Measurements from ENCODE around the gene SLC1A1. TPM values are rescaled to one million over a fixed set of nuclear protein-coding genes. Genes with fewer than 3 reads are reported as not detected.
A peak's percentile ranks its signal among the peaks of the same experiment; 100 is the strongest.

The SLC1A1 gene
- total RNA-seq, 4 donors from 2014 or later = 2.3 to 4.3 (median 3.1) TPM

DNA sequence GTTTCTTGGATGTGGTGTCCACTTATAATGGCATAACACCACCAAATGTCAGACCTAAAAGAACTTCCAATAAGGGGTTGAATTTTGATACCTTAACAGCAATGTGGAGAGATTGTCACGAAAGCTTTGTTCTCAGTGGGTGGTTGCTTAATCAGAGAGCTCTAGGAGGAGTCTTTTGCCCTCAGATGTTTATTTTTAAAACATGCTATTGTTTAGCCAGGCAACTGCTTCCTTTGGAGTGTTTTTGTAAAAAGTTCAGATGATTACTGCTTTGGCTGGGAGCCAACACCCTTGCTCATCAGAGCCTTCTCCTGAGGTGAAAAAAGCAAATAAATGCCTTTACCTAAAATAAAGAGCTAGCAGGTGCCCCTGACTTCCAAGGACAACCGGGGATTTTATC lies 65.0 kb downstream of the SLC1A1 start:
- Histone ChIP-seq H3K36me3 (no peaks in the 10 kb centered on the region), H3K4me1 (peaks cover 0 to 6% (median 0%) of the 10 kb centered on the region in 3 donors), H3K4me3 (no peak overlapping the region), H3K27ac (peak overlapping the region in 1 of 4 donors; percentile 49), H3K9me3 (no peaks in the 10 kb centered on the region), H3K27me3 (no peaks in the 10 kb centered on the region)
- no peak for DNase-seq
- WGBS, 2 donors = 51 to 55% methylated on average over 2 of the region's 2 CpGs
- no peak for TF ChIP-seq POLR2A (IDR thresholded peaks at IDR 0.05)
- intact Hi-C loops (cut with DNase I) = no loop called here

DNA sequence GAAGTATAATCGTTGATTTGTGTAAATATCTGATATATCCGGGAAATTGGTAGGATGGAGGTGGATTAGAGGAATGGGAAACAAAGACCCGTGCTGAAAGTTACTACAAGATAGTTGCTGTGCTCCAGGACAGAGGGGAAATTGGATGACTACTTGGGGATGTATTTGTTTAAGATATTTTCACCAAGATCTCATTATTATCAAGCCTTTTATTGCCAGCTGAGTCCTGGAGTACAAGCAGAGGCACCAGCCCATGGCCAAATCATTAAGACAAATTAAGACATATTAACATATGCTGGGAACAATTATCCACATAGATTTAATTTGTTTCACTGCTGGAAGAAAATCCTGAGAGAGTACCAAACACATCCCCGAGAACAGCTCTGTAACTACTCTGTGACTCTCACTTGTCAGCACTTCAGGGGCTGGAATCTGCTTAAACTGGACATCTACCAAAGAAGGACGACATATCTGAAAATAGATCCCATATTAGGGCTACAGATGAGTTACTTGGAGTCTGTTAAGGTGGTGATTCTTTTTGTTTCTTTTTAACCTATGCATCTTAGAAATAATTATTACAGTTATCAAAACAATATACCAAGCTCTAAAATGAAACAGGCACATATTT lies 68.2 kb downstream of the SLC1A1 start:
- H3K36me3 ChIP-seq = no peaks in the 10 kb centered on the region
- H3K4me3 ChIP-seq = no peak overlapping the region
- H3K27me3 ChIP-seq = no peaks in the 10 kb centered on the region
- intact Hi-C loops (cut with DNase I) = no loop called here
- no peaks in the 10 kb centered on the region for H3K9me3 ChIP-seq
- WGBS, 2 donors = 68 to 86% methylated on average over 5 of the region's 5 CpGs
- peaks cover 0 to 6% (median 0%) of the 10 kb centered on the region in 3 donors for H3K4me1 ChIP-seq
- peak overlapping the region in 3 of 4 donors; percentile 2 to 29 (median 25) for H3K27ac ChIP-seq
- TF ChIP-seq, protein P1, sequence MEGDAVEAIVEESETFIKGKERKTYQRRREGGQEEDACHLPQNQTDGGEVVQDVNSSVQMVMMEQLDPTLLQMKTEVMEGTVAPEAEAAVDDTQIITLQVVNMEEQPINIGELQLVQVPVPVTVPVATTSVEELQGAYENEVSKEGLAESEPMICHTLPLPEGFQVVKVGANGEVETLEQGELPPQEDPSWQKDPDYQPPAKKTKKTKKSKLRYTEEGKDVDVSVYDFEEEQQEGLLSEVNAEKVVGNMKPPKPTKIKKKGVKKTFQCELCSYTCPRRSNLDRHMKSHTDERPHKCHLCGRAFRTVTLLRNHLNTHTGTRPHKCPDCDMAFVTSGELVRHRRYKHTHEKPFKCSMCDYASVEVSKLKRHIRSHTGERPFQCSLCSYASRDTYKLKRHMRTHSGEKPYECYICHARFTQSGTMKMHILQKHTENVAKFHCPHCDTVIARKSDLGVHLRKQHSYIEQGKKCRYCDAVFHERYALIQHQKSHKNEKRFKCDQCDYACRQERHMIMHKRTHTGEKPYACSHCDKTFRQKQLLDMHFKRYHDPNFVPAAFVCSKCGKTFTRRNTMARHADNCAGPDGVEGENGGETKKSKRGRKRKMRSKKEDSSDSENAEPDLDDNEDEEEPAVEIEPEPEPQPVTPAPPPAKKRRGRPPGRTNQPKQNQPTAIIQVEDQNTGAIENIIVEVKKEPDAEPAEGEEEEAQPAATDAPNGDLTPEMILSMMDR (IDR thresholded peaks at IDR 0.05) = no peak
- no peak for TF ChIP-seq POLR2A (IDR thresholded peaks at IDR 0.05)
- no peak for DNase-seq

DNA sequence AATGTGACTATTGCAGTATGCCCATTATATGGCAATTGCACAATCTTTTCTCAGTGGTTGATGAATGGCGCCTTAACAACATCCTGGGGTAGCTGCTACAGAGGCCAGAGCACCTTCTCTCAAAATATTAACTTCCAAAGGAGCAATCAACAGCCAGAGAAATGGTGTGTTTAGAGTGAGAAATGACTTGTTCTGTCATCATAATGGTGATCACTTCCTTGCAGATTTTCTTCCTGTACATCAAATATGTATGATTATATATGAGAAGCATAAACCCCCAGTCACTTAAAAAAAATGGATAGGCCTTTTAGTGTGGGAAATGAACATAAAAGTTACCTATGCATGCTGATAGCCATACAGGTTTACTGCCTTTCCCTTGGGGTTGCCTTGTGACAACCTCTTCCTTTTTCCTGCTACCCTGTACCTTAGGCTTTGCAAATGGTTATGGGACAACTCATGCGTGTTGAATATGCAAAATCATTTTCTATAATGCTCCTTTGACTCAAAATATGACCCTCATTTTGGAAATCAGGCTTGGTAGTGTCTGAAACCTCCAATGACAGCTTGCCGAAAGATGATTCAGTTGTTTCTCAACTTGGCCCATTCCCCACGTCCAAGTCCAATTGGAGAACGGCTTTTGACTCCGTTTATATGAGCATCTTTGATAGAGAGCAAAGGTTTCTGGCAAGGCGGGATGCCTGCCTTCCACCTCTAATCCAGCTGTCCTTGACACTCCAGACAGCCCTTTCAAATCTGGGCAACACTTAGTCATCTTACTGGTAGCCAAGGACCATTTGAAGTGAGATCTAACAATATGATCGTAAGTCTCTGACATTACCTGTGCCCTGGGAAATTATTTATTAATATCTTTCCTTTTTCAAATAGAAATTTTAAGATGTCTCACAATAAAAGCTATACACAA lies 69.3 kb downstream of the SLC1A1 start:
- Histone ChIP-seq H3K9me3 (no peaks in the 10 kb centered on the region), H3K4me3 (no peak overlapping the region), H3K4me1 (peaks cover 0 to 1% (median 0%) of the 10 kb centered on the region in 3 donors), H3K36me3 (no peaks in the 10 kb centered on the region), H3K27ac (peak overlapping the region in 1 of 4 donors; percentile 34), H3K27me3 (no peaks in the 10 kb centered on the region)
- intact Hi-C loops (cut with DNase I) = no loop called here
- DNase-seq = no peak
- TF ChIP-seq, protein P1 (IDR thresholded peaks at IDR 0.05) = no peak
- no peak for TF ChIP-seq POLR2A (IDR thresholded peaks at IDR 0.05)
- WGBS, 2 donors = 65% methylated on average over 8 of the region's 8 CpGs

DNA sequence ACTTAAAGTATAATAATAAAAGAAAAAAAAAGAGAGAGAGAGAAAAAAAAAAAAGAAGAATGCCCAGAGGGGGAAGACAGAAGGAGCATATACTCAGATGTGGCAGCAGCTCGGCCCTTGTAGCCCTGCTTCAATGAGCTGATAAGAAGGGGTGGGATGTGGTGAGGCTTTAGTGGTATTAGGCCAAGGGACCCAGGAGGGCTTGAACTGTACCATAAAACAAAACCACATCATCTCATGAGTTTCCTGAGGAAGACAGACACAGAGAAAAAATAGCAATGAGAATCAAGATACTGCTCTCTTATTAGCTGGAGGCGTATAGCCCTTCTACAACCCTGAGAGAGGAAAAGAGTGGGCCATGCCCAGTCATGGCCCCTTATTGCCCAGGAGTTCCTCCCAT lies 72.8 kb downstream of the SLC1A1 start:
- TF ChIP-seq, protein P1 (IDR thresholded peaks at IDR 0.05) = no peak
- no peak for TF ChIP-seq POLR2A (IDR thresholded peaks at IDR 0.05)
- no peak overlapping the region for H3K4me3 ChIP-seq
- WGBS, 2 donors = 68% methylated on average over 2 of the region's 2 CpGs
- H3K4me1 ChIP-seq = no peaks in the 10 kb centered on the region
- H3K36me3 ChIP-seq = no peaks in the 10 kb centered on the region
- no peaks in the 10 kb centered on the region for H3K9me3 ChIP-seq
- H3K27ac ChIP-seq = no peak overlapping the region
- no peaks in the 10 kb centered on the region for H3K27me3 ChIP-seq
- DNase-seq = no peak
- intact Hi-C loops (cut with DNase I) = no loop called here

DNA sequence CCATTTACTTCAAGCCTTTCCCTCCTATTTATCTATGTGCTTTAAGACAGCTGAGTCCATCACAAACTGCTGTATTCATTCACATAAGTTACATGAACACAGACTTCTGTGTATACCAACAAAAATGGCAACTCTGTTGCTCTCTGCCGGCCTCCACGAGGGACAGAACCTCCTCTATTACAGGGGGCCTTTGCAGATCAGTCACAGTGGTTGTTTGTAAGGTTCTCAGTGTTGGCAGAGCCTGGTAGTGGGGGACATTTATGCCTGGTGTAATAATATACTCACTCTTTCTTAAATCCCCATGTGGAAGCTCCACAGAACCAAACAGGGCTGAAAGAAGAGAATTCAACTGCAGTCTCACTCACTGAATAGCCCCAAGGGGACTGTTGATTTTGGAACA lies 76.5 kb downstream of the SLC1A1 start:
- intact Hi-C loops (cut with DNase I) = no loop called here
- TF ChIP-seq POLR2A (IDR thresholded peaks at IDR 0.05) = no peak
- TF ChIP-seq, protein P1 (IDR thresholded peaks at IDR 0.05) = no peak
- H3K27ac ChIP-seq = no peak overlapping the region
- H3K9me3 ChIP-seq = no peaks in the 10 kb centered on the region
- H3K27me3 ChIP-seq = no peaks in the 10 kb centered on the region
- no peak overlapping the region for H3K4me3 ChIP-seq
- H3K4me1 ChIP-seq = no peaks in the 10 kb centered on the region
- 90% methylated on average over 2 of the region's 2 CpGs for WGBS, 2 donors
- no peaks in the 10 kb centered on the region for H3K36me3 ChIP-seq
- DNase-seq = no peak

Measured in esophagus squamous epithelium (tissue), 5 donors.